SK-N-SH treated with all-trans-retinoic acid at 6 μM for 48 hours (cell line): ENCODE data around the gene VAMP3.

Experiments
- ATAC-seq: fragments of 200-7000 bp; cut with Tn5 transposase; 3 replicates; pipeline ENCODE4 v1.9.1; 2020; ENCODE audit warnings: mild to moderate bottlenecking, moderate library complexity
- ARNTL ChIP-seq: fragments of 450-650 bp; formaldehyde crosslinking; IDR thresholded peaks from 2 replicates; pipeline ENCODE4 v1.5.0; 2020; ENCODE audit warnings: low read depth, mild to moderate bottlenecking, moderate library complexity, borderline replicate concordance
- BACH2 ChIP-seq: fragments of 250-450 bp; sonication (Bioruptor Pico); IDR thresholded peaks from 2 replicates; pipeline ENCODE4 v1.9.0; 2021; ENCODE audit warnings: mild to moderate bottlenecking, borderline replicate concordance
- CREB5 ChIP-seq: fragments of 250-450 bp; sonication (Bioruptor Pico); IDR thresholded peaks from 2 replicates; pipeline ENCODE4 v1.5.1; 2020; ENCODE audit warnings: low read depth, mild to moderate bottlenecking, moderate library complexity
- CSDC2 ChIP-seq: fragments of 250-450 bp; sonication (Bioruptor Pico); IDR thresholded peaks from 2 replicates; pipeline ENCODE4 v1.5.0; 2020; ENCODE audit warnings: mild to moderate bottlenecking, moderate library complexity
- CSRNP3 ChIP-seq: fragments of 250-450 bp; sonication (Bioruptor Pico); IDR thresholded peaks from 2 replicates; pipeline ENCODE4 v1.5.1; 2021; ENCODE audit warnings: mild to moderate bottlenecking, moderate library complexity
- ESRRG ChIP-seq: fragments of 250-450 bp; sonication (Bioruptor Pico); IDR thresholded peaks from 2 replicates; pipeline ENCODE4 v1.6.1; 2021; ENCODE audit warnings: mild to moderate bottlenecking
- GLIS3 ChIP-seq: fragments of 250-450 bp; sonication (Bioruptor Pico); IDR thresholded peaks from 2 replicates; pipeline ENCODE4 v1.5.0; 2020; ENCODE audit warnings: mild to moderate bottlenecking, moderate library complexity
- ISL1 ChIP-seq: fragments of 250-450 bp; sonication (Bioruptor Pico); IDR thresholded peaks from 2 replicates; pipeline ENCODE4 v2.1.2; 2022; ENCODE audit warnings: mild to moderate bottlenecking, moderate library complexity
- OSR1 ChIP-seq: fragments of 250-450 bp; sonication (Bioruptor Pico); IDR thresholded peaks from 2 replicates; pipeline ENCODE4 v1.8.0; 2022; ENCODE audit warnings: moderate library complexity, mild to moderate bottlenecking, inconsistent platforms
- PATZ1 ChIP-seq: fragments of 250-450 bp; sonication (Bioruptor Pico); IDR thresholded peaks from 2 replicates; pipeline ENCODE4 v1.8.0; 2020; ENCODE audit warnings: mild to moderate bottlenecking, moderate library complexity, borderline replicate concordance
- POU6F1 ChIP-seq: fragments of 250-450 bp; sonication (Bioruptor Pico); IDR thresholded peaks from 2 replicates; pipeline ENCODE4 v1.8.0; 2021; ENCODE audit warnings: low read depth, mild to moderate bottlenecking, moderate library complexity, borderline replicate concordance
- PPARA ChIP-seq: fragments of 250-450 bp; sonication (Bioruptor Pico); IDR thresholded peaks from 2 replicates; pipeline ENCODE4 v1.5.0; 2020; ENCODE audit warnings: mild to moderate bottlenecking, borderline replicate concordance
- SNAI2 ChIP-seq: fragments of 250-450 bp; sonication (Bioruptor Pico); IDR thresholded peaks from 2 replicates; pipeline ENCODE4 v1.5.0; 2020; ENCODE audit warnings: mild to moderate bottlenecking, moderate library complexity
- TCF4 ChIP-seq: fragments of 250-450 bp; sonication (Bioruptor Pico); IDR thresholded peaks from 2 replicates; pipeline ENCODE4 v1.8.0; 2021; ENCODE audit warnings: mild to moderate bottlenecking, moderate library complexity, borderline replicate concordance
- TOX ChIP-seq: fragments of 250-450 bp; sonication (Bioruptor Pico); IDR thresholded peaks from 2 replicates; pipeline ENCODE4 v1.8.0; 2021; ENCODE audit warnings: mild to moderate bottlenecking, moderate library complexity, borderline replicate concordance
- TSHZ2 ChIP-seq: fragments of 250-450 bp; sonication (Bioruptor Pico); IDR thresholded peaks from 2 replicates; pipeline ENCODE4 v1.5.0; 2020; ENCODE audit warnings: mild to moderate bottlenecking, moderate library complexity
- ZC3H10 ChIP-seq: fragments of 250-450 bp; sonication (Bioruptor Pico); IDR thresholded peaks from 2 replicates; pipeline ENCODE4 v1.5.1; 2021; ENCODE audit warnings: mild to moderate bottlenecking, moderate library complexity
- ZFP3 ChIP-seq: fragments of 250-450 bp; sonication (Bioruptor Pico); IDR thresholded peaks from 2 replicates; pipeline ENCODE4 v1.5.0; 2020; ENCODE audit warnings: mild to moderate bottlenecking, moderate library complexity
- ZFP30 ChIP-seq: fragments of 450-650 bp; formaldehyde crosslinking; IDR thresholded peaks from 2 replicates; pipeline ENCODE4 v1.5.0; 2022; ENCODE audit warnings: mild to moderate bottlenecking, moderate library complexity
- ZNF565 ChIP-seq: fragments of 450-650 bp; formaldehyde crosslinking; conservative IDR thresholded peaks from 2 replicates; pipeline ENCODE4 v1.5.0; 2020; ENCODE audit warnings: low read depth, mild to moderate bottlenecking, moderate library complexity
- ZNF8 ChIP-seq: fragments of 450-650 bp; formaldehyde crosslinking; IDR thresholded peaks from 2 replicates; pipeline ENCODE4 v1.5.0; 2020; ENCODE audit warnings: mild to moderate bottlenecking, moderate library complexity

The VAMP3 gene

GRCh38 chr1:7795406-7795805 lies 24.3 kb downstream of the VAMP3 start:
- ATAC-seq, result no peak
- TF ChIP-seq PPARA (CRISPR knock-in tag) (no peak), TOX (CRISPR knock-in tag) (no peak), ZNF565 (no peak), SNAI2 (CRISPR knock-in tag) (no peak), ZNF8 (no peak), BACH2 (CRISPR knock-in tag) (no peak), OSR1 (CRISPR knock-in tag) (no peak), CSRNP3 (no peak), PATZ1 (no peak), ESRRG (no peak), ZFP30 (CRISPR knock-in tag) (no peak), TCF4 (CRISPR knock-in tag) (no peak), POU6F1 (no peak), ZFP3 (CRISPR knock-in tag) (no peak)

GRCh38 chr1:7805460-7805859 lies 34.4 kb downstream of the VAMP3 start:
- TF ChIP-seq CREB5 (no peak), ZFP3 (CRISPR knock-in tag) (no peak), GLIS3 (no peak), TSHZ2 (CRISPR knock-in tag) (no peak)
- ATAC-seq, result no peak

GRCh38 chr1:7808253-7808844 lies 37.3 kb downstream of the VAMP3 start:
- ATAC-seq, result peak; percentile 68; the same call in 2 of the 3 replicates
- TF ChIP-seq ZNF565 (no peak), SNAI2 (CRISPR knock-in tag) (no peak), PPARA (CRISPR knock-in tag) (no peak), TSHZ2 (CRISPR knock-in tag) (no peak), ZC3H10 (CRISPR knock-in tag) (no peak), ISL1 (CRISPR knock-in tag) (no peak), ZFP3 (CRISPR knock-in tag) (no peak), ESRRG (no peak), CSDC2 (CRISPR knock-in tag) (no peak), CREB5 (no peak), TOX (CRISPR knock-in tag) (no peak), ARNTL (CRISPR knock-in tag) (no peak), ZNF8 (no peak), TCF4 (CRISPR knock-in tag) (no peak), ZFP30 (CRISPR knock-in tag) (no peak), GLIS3 (no peak)
- TF ChIP-seq, all 23 proteins: peak for 0
